Lower leg skin (tissue), 4 donors: ENCODE data around the gene MIF. TPM values are rescaled to one million over a fixed set of nuclear protein-coding genes. Genes with fewer than 3 reads are reported as not detected.

Experiments
- DNase-seq, 2 donors: peaks; one replicate each; pipeline ENCODE4 v3.0.0-alpha.2; 2019; ENCODE audit warnings: low spot score in 2 of 2
- H3K4me3 ChIP-seq: fragments of 200-600 bp; sonication (generic); 2 replicates; pipeline ENCODE4 v1.5.1; 2017; ENCODE audit warnings: mild to moderate bottlenecking, low read depth; ENCODE audit not compliant: poor library complexity, severe bottlenecking
- POLR2A ChIP-seq, 2 donors: fragments of 450-650 bp; IDR thresholded peaks; one replicate each; pipeline ENCODE4 v1.6.1; 2016 to 2017; ENCODE audit warnings: antibody characterized with exemption in 2 of 2, mild to moderate bottlenecking in 1 of 2, moderate library complexity in 1 of 2
- WGBS, 2 donors: methylation state at CpG; one replicate each; pipeline ENCODE4 v1.1.5; 2018; 5-methylcytosine and 5-hydroxymethylcytosine counted together
- intact Hi-C: fragments of 100-400 bp; cut with DNase I; formaldehyde crosslinking; loops from one replicate; pipeline ENCODE4 v1.15.0; 2023; ENCODE audit warnings: low total_unique reads
- total RNA-seq, 4 donors: library from RNA; depleted of rRNA; stranded (reverse); fragments of >200 nt; gene quantifications; one replicate each; pipeline ENCODE4 v1.1.0, GENCODE V29; 2016
- TF ChIP-seq, protein P1 (sequence below), 3 donors: fragments of 450-650 bp; IDR thresholded peaks; one replicate each; pipeline ENCODE4 v1.5.1; 2016; ENCODE audit warnings: antibody characterized with exemption in 3 of 3, mild to moderate bottlenecking in 3 of 3, moderate library complexity in 2 of 3

MIF gene
- total RNA-seq, 4 donors from 2014 or later: 156 to 362 (median 318) TPM

DNA sequence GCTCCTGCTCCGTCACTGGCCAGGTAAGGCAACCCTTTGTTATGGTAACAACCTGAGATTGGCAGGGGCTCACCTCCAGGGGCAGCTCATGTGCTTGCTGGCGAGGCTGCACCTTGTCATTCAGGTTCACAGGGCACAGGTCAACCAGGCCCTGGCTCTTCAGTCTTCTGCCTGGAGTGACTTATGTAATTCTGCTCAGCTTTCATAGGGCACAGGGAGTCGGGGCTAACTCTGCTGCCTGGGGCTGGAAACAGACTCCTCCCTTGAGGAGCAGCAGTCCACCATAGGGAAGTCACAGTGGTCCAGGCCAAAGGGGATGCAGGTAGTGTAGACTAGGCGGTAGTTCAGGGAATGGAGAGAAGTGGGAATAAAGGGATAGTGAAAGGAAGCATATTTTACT lies 1.5 kb upstream of the MIF start:
- intact Hi-C loops: no loop called here

DNA sequence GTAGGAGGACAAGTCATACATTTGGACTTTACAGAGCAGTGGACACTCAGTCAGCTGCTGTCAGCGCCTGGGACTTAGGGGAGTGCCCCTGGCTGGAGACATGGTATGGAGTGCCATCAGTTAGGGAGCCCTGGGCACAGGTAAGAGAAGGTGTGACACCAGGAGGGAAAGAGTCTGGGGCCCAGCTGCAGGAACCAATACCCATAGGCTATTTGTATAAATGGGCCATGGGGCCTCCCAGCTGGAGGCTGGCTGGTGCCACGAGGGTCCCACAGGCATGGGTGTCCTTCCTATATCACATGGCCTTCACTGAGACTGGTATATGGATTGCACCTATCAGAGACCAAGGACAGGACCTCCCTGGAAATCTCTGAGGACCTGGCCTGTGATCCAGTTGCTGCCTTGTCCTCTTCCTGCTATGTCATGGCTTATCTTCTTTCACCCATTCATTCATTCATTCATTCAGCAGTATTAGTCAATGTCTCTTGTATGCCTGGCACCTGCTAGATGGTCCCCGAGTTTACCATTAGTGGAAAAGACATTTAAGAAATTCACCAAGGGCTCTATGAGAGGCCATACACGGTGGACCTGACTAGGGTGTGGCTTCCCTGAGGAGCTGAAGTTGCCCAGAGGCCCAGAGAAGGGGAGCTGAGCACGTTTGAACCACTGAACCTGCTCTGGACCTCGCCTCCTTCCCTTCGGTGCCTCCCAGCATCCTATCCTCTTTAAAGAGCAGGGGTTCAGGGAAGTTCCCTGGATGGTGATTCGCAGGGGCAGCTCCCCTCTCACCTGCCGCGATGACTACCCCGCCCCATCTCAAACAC lies 850 bp upstream of the MIF start:
- intact Hi-C loops: no loop called here
- DNase-seq: no peak
- TF ChIP-seq, protein P1, sequence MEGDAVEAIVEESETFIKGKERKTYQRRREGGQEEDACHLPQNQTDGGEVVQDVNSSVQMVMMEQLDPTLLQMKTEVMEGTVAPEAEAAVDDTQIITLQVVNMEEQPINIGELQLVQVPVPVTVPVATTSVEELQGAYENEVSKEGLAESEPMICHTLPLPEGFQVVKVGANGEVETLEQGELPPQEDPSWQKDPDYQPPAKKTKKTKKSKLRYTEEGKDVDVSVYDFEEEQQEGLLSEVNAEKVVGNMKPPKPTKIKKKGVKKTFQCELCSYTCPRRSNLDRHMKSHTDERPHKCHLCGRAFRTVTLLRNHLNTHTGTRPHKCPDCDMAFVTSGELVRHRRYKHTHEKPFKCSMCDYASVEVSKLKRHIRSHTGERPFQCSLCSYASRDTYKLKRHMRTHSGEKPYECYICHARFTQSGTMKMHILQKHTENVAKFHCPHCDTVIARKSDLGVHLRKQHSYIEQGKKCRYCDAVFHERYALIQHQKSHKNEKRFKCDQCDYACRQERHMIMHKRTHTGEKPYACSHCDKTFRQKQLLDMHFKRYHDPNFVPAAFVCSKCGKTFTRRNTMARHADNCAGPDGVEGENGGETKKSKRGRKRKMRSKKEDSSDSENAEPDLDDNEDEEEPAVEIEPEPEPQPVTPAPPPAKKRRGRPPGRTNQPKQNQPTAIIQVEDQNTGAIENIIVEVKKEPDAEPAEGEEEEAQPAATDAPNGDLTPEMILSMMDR (IDR thresholded peaks at IDR 0.05): no peak
- H3K4me3 ChIP-seq: no peak overlapping the region
- 29 to 34% methylated on average over 11 of the region's 11 CpGs for WGBS, 2 donors

More for the DNA sequence above, 1.5 kb upstream of the MIF start:
- TF ChIP-seq POLR2A (IDR thresholded peaks at IDR 0.05): no peak
- TF ChIP-seq, protein P1 (IDR thresholded peaks at IDR 0.05): no peak
- H3K4me3 ChIP-seq: no peak overlapping the region
- no peak for DNase-seq
- 61 to 70% methylated on average over 4 of the region's 4 CpGs for WGBS, 2 donors

DNA sequence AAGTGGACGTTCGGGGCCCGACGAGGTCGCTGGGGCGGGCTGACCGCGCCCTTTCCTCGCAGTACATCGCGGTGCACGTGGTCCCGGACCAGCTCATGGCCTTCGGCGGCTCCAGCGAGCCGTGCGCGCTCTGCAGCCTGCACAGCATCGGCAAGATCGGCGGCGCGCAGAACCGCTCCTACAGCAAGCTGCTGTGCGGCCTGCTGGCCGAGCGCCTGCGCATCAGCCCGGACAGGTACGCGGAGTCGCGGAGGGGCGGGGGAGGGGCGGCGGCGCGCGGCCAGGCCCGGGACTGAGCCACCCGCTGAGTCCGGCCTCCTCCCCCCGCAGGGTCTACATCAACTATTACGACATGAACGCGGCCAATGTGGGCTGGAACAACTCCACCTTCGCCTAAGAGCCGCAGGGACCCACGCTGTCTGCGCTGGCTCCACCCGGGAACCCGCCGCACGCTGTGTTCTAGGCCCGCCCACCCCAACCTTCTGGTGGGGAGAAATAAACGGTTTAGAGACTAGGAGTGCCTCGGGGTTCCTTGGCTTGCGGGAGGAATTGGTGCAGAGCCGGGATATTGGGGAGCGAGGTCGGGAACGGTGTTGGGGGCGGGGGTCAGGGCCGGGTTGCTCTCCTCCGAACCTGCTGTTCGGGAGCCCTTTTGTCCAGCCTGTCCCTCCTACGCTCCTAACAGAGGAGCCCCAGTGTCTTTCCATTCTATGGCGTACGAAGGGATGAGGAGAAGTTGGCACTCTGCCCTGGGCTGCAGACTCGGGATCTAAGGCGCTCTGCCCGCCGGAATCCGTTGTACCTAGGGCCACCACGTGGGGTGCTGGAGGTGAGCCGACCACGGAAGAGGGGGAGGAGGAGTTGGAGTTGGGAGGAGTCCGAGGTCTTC lies 771 bp downstream of the MIF start:
- DNase-seq: peak; percentile 55 to 93
- intact Hi-C loops: no loop called here
- peak overlapping the region; percentile 73 for H3K4me3 ChIP-seq
- TF ChIP-seq POLR2A (IDR thresholded peaks at IDR 0.05): no peak
- TF ChIP-seq, protein P1 (IDR thresholded peaks at IDR 0.05): no peak
- 4 to 7% methylated on average over 33 to 42 of the region's 79 CpGs for WGBS, 2 donors

DNA sequence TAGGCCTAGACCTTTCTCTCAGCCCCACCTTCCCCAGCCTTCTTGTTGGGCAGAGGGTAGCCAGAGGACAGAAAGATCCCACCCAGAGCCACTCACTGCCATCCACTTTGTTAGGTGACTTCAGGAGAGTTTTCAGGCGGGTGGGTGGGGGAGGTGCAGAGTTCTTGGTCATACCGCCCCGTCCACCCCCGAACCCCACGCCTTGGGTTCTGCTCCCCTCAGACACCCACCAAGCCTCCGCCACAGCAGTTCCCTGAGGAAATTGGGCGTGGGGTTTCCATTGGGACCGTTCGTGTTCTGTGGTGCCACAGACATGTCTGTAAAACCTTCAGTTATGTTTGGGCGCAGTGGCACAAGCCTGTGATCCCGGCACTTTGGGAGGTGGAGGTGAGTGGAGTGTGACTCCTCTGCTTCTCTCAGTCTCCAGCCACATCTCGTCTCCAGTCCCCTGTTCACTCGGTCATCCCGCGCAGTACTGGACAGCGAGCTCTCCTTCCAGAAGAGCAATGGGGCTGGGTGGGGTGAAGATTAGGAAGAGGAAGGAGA lies 1.5 kb downstream of the MIF start:
- 76 to 83% methylated on average over 15 to 16 of the region's 16 CpGs for WGBS, 2 donors
- no peak for DNase-seq
- TF ChIP-seq, protein P1 (IDR thresholded peaks at IDR 0.05): no peak
- TF ChIP-seq POLR2A (IDR thresholded peaks at IDR 0.05): no peak
- intact Hi-C loops: no loop called here
- no peak overlapping the region for H3K4me3 ChIP-seq

DNA sequence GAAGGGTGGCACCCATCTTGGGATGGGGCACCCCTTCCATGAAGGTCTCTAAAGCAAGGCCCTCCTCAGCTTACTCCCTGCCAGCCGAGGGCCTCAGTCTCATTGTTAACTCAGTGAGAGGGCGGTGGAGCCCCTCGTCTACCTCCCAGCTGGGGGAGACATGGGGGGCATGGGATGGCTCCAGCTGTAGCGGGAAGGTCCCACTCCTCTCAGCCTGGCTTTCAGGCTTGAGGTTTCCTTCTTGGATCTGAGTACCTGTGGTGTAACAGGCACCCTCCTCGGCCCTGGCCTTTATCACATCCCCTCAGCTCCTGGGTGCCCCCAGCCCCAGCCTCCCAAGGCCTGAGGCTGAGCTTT lies 2.0 kb downstream of the MIF start:
- no peak for DNase-seq
- no peak overlapping the region for H3K4me3 ChIP-seq
- 95% methylated on average over 5 of the region's 5 CpGs for WGBS, 2 donors
- intact Hi-C loops: no loop called here
- TF ChIP-seq, protein P1 (IDR thresholded peaks at IDR 0.05): no peak
- TF ChIP-seq POLR2A (IDR thresholded peaks at IDR 0.05): no peak
